ENCODE data around the gene DCUN1D1.

DCUN1D1 gene

DNA sequence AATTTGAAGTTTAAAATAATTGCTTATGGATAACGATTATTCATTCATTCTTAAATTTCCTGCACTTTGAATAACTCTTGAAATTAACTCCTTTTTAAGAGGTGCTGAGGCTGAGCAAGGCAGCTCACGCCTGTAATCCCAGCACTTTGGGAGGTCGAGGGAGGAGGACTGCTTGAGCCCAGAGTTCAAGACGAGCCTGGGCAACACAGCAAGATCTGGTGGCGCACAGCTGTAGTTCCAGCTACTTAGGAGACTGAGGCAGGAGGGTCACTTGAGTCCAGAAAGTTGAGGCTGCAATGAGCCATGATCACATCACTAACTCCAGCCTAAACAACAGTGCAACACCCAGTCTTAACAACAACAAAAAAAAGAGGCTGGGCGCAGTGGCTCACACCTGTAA lies 8.0 kb downstream of the DCUN1D1 start:
- no peak for DNase-seq (ENCODE audit: low read depth in 2 of 2)

DNA sequence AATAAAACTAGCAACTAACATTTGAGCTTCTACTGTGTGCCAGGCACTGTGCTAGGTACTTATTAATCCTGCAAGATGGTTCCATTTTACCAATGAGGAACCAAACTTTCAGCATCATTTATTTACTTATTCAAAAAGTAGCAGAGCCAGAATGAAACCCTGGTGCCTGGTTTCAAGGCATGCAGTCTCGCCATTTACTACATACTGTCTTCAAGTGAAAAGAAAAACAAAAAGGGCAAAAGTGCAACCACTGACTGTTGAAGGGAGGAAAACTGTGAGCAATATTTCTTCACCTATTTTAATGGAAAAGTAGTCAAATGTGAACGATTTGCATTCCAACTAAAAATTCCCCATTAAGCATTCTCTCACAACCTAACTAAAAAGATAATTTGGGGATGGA lies 8.7 kb downstream of the DCUN1D1 start:
- DNase-seq (ENCODE audit: low read depth in 2 of 2): no peak

DNA sequence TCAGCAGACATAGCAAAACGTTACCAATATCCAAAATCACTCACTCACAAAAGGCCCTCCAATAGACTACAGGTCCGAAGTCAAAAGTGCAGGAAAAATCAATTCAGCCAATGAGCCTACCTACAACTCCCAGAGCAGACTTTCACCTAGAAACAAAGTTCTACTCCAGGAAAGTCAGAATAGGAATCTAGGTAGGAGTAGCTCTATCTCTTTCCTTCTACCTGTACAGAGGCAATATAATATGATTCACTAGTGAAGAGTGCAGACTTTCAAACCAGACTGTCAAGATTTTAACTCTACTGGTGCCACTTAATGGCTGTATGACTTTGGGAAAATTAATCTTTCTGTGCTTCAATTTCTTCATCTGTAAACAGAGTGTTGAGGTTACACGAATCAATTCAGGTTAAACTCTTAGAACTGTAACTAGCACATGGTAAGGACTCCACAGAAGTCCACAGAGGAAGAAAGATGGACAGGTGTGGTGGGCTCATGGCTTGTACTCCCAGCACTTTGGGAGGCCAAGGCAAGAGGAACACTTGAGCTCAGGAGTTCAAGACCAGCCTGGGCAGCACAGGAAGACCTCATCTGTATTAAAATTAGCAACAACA lies 9.4 kb downstream of the DCUN1D1 start:
- no peak for DNase-seq (ENCODE audit: low read depth in 2 of 2)

DNA sequence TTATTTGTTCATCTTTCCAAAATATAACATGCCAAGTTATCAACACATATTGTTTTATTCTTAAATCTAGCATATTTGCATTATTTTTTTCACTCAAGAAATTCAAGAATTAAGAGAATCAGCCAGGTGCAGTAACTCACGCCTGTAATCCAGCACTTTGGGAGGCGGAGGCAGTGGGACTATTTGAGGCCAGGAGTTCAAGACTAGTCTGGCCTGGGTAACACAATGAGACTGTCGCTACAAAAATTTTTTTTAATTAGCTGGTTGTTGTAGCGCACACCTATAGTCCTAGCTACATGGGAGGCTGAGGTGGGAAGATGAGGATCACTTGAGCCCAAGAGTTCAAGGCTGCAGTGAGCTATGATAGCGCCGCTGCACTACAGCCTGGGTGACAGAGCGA lies 10.5 kb downstream of the DCUN1D1 start:
- no peak for DNase-seq (ENCODE audit: low read depth in 2 of 2)

DNA sequence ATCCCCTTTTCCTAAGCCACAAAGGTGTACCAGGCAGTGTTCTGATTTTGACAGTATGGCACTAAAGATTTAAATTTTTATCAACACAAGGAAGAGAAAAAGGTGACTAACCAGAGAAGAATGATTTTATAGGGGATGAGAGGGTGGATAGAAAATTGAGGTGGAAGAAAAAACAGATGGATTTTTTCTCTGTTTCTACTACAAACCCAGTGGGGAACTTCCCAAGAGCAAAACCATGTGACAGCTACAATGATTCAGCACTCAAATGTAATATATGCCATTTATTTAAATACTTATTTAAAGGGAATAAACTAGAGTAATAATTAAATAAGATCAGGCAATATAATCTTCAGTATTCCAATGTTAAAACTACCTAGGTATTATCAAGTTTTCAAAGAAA lies 11.1 kb downstream of the DCUN1D1 start:
- DNase-seq (ENCODE audit: low read depth in 2 of 2): no peak

DNA sequence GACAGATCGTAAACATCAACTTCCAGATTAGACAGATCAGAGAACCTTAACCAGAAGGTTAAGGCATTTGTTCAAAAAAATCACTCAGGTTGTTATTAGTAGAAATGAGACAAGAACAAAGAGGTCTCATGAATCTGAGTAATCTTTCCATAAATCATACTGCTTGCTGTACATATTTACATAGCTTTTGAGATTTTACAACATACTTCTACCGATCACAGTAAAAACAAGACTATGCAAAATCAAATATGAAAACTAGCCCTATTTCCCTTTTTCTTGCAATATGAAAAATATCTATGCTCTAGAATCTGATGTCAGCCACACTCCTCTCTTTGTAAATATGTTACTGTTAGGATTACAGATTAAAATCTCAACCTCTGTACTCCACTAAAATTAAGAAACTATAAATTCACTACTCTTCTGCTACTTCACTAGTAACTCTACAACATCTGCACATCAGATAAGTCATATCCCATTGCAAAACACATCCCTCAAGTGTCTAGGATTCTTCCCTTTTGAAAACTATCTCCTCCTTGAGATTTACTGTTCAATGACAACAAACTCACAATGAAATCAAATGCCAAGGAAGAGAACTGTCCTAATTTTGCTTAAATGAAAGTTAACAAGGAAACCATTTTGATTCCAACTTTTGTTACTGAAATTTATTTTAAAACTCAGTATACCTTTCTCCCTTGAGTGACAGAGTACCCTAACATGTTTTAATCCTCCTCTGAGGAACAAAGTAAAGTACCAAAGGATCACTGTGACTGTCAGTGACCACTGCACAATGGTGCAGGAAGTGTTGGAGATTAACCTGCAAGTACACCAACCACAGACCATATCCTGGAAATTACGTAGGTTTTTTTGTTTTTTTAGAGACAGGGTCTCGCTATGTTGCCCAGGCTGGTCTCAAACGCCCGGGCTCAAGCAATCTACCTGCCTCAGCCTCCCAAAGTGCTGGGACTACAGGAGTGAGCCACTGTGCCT lies 12.8 kb downstream of the DCUN1D1 start:
- no peak for DNase-seq (ENCODE audit: low read depth in 2 of 2)

DNA sequence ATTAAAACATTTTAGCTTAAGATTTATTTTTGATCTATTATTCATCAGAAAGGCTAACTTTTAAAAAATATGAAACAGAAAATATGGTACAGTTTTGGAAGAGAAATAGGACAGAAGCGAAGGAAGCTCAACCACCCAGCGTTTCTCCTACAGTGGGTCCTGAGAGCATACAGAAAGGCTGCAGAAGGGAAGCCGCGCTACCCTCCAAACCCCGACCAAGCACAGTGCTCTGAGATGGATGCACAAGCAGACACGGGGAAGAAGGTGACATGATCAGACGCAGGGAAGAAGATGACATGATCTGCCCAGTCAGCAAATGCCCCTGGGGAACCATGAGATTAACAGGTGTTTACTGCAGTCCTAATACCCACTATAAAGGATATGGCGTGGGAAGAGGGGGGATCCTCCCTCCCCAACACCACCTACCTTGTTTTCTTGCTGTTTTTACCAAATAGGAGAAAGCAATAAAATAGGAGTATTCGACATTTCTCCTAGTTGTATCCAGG lies 14.4 kb downstream of the DCUN1D1 start:
- DNase-seq (ENCODE audit: low read depth in 2 of 2): no peak

DNA sequence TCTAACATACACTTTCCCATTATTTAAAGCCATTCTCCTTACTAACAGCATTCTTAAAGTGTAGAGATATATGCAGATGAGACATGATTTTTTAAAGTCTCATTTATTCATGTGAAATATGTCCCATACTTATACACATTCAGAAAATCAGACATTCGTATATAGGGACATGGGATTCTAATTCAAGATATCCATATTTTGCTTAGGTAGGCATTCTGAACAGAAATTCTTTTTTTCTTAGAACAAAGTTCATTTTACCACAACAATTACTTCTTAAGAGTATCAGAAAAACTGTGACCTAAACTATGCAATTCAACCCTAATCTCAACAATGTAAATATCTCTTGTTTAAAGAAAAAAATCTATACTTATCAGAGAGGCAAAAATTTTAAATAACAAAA lies 16.2 kb downstream of the DCUN1D1 start:
- no peak for DNase-seq (ENCODE audit: low read depth in 2 of 2)

DNA sequence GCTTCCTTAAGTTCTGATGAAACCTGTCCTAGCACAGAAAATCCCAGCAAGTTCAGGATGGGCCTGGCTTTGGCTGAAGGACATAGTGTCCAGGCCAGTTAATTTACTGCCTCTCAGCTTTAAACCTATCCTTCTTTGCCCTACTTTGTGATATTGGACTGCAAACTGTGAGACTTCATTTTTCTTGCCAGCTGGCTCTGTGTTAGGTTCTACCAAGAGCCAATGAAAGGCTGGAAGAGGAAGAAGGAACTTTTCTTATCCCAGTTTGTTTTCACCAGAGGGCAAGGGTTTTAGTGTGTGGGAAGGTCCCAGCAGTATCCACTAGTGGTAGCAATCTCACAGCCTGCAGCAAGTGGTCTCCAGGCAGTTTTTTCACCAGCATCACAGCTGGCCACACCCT lies 18.2 kb downstream of the DCUN1D1 start:
- DNase-seq (ENCODE audit: low read depth in 2 of 2): no peak

DNA sequence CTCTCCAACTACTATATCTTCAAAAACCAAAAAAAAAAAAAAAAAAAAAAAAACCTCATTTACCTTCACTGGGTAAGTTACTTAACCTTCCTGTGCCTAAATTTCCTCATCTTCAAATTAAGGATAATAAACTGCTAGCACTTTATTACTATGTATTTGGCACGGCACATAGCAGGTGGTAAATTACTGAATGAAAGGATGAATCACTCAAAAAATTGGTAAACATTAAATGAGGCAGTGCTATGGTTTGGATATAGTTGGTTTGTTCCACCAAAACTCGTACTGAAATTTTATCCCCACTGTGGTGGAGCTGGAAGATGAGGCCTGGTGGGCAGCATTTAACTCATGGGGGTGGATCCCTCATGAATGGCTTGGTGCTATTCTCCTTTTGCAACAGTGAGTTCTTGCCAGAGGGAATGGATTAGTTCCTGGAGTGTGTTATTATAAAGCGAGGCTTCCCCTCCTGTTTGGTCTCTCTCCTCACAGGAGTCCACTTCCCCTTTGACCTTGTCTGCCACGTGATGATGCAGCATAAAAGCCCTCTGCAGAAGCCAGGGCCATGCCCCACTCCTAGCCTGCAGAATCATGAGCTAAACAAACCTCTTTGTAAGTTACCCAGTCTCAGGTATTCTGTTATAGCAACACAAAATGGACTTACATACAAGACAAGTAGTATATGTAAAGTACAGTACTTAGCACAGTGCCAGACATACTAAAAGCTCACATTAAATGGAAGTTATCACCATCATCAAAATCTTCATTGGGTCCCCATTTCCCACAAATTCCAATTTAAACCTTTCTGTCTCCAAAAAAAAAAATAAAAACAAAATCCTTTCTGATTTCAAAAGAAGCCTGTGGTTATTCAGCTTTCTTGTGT lies 20.6 kb downstream of the DCUN1D1 start:
- no peak for DNase-seq (ENCODE audit: low read depth in 2 of 2)

DNA sequence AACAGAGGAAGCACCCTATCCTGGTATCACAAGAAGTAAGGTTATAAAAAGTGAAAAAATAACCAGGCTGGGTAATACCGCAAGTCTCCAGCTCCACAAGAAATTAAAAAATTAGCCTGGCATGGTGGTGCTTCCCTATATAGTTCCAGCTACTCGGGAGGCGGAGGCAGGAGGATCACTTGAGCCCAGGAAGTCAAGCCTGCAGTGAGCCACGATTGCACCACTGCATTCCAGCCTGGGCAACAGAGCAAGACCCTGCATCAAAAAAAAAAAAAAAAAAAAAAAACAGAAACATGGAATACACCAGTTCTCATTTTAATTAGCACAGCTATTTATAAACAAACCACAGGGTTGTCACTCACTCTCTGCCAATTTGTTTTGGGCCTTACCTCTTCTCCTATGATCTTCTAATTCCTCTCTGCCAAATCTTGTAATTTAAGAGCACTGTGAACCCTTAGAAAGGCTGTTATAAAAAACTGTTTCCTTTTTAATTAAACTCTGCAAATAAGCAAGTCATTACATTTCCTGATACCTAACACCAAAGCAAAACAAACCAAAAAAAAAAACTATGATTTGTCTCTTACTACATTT lies 22.6 kb downstream of the DCUN1D1 start:
- DNase-seq (ENCODE audit: low read depth in 2 of 2): no peak

DNA sequence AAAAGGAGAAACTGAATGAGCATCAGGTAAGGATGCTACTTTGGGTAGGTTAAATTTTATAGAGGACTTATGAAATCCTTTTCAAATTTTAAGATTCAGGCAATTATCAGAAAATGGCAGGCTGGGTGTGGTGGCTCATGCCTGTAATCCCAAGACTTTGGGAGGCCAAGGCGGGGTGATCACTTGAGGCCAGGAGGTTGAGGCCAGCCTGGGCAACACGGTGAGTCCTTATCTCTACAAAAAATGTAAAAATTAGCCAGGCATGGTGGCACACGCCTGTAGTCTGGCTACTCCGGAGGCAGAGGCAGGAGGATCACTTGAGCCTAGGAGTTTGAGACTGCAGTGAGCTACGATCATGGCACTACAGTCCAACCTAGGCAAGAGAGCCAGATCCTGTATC lies 23.1 kb downstream of the DCUN1D1 start:
- no peak for DNase-seq (ENCODE audit: low read depth in 2 of 2)

DNA sequence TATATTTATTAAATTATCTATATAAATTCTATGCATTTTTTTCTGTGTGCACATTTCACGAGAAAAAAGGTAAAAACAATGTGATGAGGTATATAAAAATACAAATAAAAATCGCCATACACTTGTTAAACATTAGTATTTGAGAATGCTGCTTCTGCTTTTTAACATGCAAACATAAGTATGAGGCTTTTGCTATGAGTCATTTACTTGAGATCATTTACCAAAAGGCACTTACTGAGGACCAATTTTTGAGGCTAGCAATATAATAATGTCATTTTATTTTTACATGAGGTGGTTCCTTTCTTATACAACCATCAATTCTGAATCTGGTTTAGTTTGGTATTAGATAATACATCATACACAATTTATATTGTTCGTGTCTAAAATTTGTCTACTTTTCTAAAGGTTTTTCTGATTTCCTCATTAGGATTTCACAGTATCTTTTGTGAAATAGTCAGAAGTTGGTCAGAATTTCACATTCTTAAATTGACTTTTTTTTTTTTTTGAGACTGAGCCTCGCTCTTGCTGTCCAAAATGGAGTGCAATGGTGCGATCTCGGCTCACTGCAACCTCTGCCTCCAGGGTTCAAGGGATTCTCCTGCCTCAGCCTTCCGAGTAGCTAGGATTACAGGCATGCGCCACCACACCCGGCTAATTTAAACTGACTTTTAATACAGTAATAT lies 25.6 kb downstream of the DCUN1D1 start:
- DNase-seq (ENCODE audit: low read depth in 2 of 2): no peak

DNA sequence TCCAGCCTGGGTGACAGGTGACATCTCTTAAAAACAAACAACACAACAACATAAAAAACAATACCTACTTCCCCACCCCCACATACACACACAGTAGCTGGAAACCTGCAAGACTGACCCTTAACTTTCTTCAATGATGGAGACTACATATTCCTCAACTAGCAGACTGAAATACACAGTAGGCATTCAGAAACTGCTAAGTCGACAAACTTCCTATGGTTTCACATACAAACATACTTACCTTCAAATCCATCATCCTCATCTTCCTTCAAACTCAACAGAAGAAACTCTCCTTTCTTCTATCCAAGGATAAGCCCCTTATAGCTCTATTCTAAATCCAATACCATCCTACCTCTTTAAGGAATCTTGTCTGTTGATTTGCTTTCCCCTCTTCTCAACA lies 30.6 kb downstream of the DCUN1D1 start:
- DNase-seq (ENCODE audit: low read depth in 2 of 2): no peak

DNA sequence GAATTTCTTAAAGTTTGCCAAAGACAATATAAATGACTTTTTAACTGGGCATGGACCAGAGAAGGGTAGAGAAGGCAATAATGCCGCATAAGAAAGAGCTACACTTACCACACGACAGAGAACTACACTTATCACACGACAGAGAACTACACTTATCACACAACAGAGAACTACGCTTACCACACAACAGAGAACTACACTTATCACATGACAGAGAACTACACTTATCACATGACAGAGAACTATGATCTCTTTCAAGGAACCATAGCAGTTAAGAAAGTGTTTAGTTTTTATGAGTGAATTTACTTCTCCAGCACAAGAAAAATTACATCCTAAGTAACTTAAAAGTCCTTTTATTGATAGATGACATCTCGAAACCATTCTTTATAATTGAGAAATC lies 32.0 kb downstream of the DCUN1D1 start:
- DNase-seq (ENCODE audit: low read depth in 2 of 2): no peak

DNA sequence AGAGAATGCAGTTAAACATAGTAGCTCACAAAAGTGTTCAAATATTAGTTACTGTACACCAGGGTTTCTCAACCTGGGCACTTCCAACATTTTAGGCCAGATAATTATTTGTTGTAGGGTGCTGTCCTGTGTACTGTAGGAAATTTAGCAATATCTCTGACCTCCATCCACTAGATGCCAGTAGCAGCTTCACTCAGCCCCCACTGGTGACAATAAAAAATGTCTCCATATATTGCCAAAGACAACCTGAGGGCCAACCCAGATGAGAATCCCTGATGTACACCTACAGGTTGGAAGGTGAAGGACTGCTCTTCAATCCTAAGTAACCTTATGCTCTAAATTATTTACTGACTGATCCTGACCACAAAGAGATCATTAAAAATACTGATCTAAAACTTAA lies 32.5 kb downstream of the DCUN1D1 start:
- DNase-seq (ENCODE audit: low read depth in 2 of 2): no peak

DNA sequence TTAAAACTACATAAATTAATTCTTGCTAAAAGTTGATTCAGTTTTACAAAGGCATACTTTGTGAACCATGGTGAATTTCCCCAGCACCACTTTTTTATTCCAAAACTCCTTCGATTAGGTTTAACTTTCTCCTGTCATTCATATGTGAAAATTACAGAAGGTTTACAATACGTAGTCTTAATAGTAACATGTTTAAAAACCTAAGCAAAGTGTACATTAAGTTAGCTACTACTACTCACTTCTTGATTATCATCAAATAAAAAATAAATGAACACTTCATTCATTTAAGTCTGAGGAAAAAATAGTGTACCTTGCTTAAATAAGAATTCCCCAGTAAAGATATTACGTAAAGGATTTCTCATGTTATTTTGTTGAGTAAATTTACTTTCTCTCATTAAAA lies 38.6 kb downstream of the DCUN1D1 start:
- DNase-seq (ENCODE audit: low read depth in 2 of 2): no peak

DNA sequence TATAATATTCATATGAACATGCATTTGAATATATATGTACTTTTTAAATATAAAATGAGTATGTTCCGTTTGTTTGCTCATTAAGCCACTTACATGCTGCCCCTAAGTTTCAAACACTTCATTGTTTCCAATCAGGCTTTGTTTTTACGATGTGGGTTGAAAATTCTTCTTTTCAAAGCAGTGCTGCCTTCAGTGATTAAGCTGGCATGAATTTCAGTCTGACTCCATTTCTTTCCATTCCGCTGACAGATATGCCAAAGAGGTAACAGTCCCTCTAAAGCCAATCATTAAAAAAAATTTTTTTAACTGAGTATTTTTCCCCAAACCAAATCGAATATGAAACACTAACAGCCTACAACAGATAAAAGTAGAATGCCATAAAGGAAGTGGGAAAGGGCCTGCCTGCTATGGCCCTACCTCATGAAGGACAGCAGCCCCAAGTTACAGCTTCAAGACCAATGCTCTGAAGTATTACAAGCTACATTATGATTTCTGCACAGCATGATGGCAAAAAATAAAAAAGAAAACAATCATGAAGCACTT lies 40.0 kb downstream of the DCUN1D1 start:
- no peak for DNase-seq (ENCODE audit: low read depth in 2 of 2)

DNA sequence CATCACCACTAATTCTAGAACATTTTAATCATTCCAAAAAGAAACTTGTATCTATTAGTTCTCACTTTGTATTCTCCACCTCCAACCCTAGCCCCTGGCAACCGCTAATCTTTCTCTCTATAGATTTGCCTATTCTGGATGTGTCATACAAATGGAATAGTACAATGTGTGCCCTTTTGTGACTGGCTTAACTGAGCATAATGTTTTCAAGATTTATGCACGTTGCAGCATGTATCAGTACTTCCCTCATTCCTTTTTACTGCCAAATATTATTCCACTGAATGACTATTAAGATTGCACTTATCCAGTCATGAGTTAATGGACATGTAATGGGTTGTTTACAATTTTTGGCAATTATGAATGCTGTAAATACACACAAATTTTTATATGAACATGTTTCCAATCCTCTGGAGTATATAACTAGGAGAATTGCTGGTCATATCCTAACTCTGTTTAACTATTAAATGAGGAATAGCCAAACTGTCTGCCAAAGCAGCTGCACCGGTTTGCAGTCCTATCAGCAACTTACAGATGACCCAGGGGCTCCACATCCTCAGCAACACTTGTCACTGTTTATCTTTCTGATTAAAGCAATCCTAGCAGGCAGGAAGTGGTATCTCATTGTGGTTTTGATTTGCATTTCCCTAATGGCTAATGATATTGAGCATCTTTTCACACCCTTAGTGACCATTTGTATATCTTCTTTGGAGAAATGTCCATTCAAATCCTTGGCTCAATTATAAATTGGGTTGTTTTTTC lies 42.9 kb downstream of the DCUN1D1 start:
- DNase-seq (ENCODE audit: low read depth in 2 of 2): no peak

DNA sequence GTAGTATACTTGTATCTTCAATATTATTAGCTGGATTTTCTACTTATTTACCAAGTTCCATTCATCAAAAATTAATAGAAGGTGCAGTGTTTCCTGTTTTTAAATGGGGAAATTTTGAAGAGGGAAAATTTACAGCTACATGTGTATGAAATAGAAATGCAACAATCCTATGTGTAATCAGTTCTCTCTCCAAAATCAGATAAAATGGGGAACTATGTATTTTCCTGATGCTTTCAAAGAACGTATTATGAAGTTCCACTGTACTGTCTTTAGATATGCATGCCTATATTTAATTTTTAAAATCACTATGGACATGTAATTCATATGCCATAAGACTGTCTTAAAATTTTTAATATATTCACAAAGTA lies 43.4 kb downstream of the DCUN1D1 start:
- no peak for DNase-seq (ENCODE audit: low read depth in 2 of 2)
